ENCODE measurements around the gene ANTKMT.

ANTKMT gene

DNA sequence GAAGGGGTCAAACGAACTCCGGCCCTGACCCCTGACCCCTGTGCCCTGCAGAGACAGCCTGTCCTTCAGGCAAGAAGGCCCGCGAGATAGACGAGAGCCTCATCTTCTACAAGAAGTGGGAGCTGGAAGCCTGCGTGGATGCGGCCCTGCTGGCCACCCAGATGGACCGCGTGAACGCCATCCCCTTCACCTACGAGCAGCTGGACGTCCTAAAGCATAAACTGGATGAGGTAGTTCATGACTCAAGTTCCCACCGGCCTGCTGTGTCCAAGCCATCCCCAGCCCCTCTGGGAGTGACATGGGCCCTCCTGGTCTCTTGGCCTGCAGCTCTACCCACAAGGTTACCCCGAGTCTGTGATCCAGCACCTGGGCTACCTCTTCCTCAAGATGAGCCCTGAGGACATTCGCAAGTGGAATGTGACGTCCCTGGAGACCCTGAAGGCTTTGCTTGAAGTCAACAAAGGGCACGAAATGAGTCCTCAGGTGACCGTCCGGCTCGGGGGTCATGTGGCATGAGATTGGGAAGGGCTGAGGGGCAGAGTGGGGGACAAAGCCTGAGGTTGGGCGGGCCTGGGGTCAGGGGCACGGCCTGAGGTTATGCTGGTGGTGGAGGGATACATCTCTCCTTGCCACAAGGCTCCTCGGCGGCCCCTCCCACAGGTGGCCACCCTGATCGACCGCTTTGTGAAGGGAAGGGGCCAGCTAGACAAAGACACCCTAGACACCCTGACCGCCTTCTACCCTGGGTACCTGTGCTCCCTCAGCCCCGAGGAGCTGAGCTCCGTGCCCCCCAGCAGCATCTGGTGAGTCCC lies 45.3 kb downstream of the ANTKMT start:
- DNase-seq, result no peak

DNA sequence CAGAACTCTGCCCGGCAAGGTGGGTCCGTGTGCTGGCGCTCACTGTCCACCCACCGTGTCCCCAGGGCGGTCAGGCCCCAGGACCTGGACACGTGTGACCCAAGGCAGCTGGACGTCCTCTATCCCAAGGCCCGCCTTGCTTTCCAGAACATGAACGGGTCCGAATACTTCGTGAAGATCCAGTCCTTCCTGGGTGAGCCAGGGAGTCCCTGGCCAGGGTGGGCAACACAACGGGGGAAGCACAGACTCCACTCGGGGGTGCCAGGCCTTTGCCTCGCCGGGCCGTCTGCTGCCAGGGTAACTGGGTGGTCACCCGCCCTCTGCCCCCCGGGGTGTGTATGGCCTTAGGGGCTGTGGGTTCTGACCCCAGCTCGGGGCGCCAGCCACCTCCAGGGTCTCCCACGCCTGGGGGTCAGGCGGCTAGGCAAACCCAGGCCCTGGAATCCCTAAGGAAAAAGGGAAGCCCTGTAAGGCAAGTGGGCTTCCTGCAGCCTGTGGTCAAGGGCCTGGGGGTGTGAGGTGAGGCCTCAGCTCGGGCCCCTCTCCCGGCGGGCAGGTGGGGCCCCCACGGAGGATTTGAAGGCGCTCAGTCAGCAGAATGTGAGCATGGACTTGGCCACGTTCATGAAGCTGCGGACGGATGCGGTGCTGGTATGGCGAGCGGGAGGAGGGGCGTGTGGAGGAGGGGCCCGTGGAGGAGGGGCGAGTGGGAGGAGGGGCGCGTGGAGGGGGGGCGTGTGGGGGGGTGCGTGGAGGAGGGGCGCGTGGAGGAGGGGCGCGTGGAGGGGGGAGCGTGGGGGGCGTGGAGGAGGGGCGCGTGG lies 46.1 kb downstream of the ANTKMT start:
- no peak for DNase-seq

DNA sequence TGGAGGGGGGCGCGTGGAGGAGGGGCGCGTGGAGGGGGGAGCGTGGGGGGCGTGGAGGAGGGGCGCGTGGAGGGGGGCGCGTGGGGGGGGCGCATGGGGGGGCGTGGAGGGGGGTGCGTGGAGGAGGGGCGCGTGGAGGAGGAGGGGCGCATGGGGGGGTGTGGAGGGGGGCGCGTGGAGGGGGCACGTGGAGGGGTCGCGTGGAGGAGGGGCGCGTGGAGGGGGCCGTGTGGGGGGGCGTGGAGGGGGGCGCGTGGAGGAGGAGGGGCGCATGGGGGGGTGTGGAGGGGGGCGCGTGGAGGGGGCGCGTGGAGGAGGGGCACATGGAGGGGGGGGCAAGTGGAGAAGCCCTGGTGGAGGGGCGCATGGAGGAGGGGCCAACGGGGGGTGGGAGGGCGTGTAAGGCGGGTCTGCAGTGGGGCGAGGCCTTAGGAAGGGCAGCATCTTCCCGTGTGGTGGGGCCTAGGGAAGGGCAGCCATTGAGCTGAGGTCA lies 46.8 kb downstream of the ANTKMT start:
- no peak for DNase-seq

DNA sequence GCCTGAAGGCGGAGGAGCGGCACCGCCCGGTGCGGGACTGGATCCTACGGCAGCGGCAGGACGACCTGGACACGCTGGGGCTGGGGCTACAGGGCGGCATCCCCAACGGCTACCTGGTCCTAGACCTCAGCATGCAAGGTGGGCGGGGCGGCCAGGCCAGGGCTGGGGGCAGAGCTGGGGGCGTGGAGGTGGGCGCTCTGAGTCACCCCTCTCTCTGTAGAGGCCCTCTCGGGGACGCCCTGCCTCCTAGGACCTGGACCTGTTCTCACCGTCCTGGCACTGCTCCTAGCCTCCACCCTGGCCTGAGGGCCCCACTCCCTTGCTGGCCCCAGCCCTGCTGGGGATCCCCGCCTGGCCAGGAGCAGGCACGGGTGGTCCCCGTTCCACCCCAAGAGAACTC lies 47.5 kb downstream of the ANTKMT start:
- no peak for DNase-seq

DNA sequence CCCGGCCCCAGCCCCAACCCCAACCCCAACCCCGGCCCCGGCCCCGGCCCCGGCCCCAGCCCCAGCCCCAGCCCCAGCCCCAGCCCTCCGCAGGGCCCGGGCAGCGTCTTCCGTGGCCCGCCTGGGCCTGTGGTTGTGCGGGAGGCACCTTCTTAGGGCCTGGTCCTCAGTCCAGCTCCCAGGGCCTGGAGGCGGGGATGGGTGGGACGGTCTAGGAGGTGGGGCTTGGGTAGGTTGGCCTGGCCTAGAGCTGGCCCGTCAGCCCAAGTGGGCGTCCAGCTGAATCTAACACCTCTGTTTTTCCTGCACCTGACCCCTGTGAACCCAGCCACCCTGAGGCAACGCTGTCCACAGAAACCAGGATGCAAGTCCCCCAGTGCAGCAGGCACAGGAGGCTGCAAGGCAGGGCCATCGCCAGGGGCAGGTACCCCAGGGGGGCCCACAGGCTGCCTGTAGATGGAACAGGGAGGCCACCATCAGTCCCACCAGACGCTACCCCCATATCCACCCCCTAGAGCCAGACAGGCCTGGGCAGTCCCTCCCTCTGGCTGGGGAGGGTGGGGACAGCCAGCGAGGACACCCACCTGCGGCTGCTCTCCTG lies 48.3 kb downstream of the ANTKMT start:
- DNase-seq, result no peak

DNA sequence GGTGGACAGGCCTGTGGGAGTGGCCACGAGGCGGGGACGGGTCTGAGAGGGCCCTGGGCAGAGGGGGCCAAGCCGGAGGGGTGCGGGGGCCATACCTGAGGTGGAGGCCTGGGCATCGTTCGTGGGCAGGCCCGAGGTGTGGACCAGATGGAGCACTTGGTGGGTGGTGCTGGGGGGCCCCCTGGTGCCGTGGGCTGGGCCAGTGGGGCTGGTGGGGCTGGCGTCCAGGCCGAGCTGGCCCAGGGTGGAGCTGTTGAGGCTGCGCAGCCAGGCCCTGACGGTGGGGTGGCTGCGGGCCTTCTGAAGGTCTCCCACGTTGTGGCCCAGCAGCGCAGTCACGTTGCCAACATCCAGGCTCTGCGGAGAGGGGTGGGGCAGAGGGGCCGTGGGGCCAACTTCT lies 49.0 kb downstream of the ANTKMT start:
- DNase-seq, result no peak

DNA sequence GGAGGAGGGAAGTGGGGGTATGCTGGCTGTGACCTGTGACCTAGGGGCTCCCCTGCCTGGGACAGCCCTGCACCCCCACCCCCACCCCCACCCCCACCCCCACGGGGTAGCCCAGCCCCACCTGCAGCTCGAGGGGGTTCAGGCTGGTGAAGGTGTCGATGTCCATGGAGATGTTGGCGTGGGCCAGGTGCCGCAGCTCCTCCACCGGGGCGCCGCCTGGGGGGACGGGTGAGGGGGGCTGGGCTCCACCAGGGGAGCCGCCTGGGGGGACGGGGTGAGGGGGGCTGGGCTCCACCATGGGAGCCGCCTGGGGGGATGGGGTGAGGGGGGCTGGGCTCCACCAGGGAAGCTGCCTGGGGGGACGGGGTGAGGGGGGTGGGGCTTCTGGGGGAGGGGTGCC lies 49.5 kb downstream of the ANTKMT start:
- no peak for DNase-seq
